Natural killer cell (primary cell): ENCODE data around the gene GIPC2. TPM values are rescaled to one million over a fixed set of nuclear protein-coding genes. Genes with fewer than 3 reads are reported as not detected.

Experiments
- ATAC-seq, 3 donors: fragments of 150-1000 bp in 2 of 3; fragments of 200-7000 bp in 1 of 3; cut with Tn5 transposase; 1 replicate in 1 of 3; 2 replicates in 2 of 3; pipeline ENCODE4 v1.10.0; 2021; ENCODE audit warnings: mild to moderate bottlenecking in 2 of 3, moderate library complexity in 2 of 3
- DNase-seq, 2 donors: peaks; one replicate each; pipeline versions ENCODE4 v3.0.0 to v3.0.0-alpha.2; 2013 to 2021; ENCODE audit warnings: mixed read lengths in 1 of 2
- H3K27ac ChIP-seq: one replicate; pipeline ENCODE4 v1.5.1; 2013; ENCODE audit warnings: mild to moderate bottlenecking, low read length
- H3K27me3 ChIP-seq: one replicate; pipeline ENCODE4 v1.6.1; 2013; ENCODE audit warnings: low read length; ENCODE audit not compliant: control insufficient read depth, insufficient read depth
- H3K36me3 ChIP-seq: one replicate; pipeline ENCODE4 v1.6.1; 2013; ENCODE audit warnings: low read length; ENCODE audit not compliant: control insufficient read depth, insufficient read depth
- H3K4me1 ChIP-seq: one replicate; pipeline ENCODE4 v1.6.1; 2013; ENCODE audit warnings: low read length; ENCODE audit not compliant: control insufficient read depth, insufficient read depth
- H3K4me3 ChIP-seq: one replicate; pipeline ENCODE4 v1.5.1; 2013; ENCODE audit warnings: low read length
- H3K9me3 ChIP-seq: one replicate; pipeline ENCODE4 v1.6.1; 2013; ENCODE audit warnings: low read length; ENCODE audit not compliant: control insufficient read depth, insufficient read depth
- H3K27ac Mint-ChIP-seq, 2 donors: one replicate each; pipeline ENCODE4 v1.8.0; 2022; ENCODE audit warnings: mild to moderate bottlenecking in 2 of 2, mixed read lengths in 2 of 2, moderate library complexity in 1 of 2
- H3K27me3 Mint-ChIP-seq, 2 donors: one replicate each; pipeline ENCODE4 v1.8.0; 2022; ENCODE audit warnings: low read depth in 2 of 2, mixed read lengths in 2 of 2
- H3K36me3 Mint-ChIP-seq: one replicate; pipeline ENCODE4 v1.8.0; 2022; ENCODE audit warnings: mixed read lengths
- H3K4me1 Mint-ChIP-seq, 2 donors: one replicate each; pipeline ENCODE4 v1.8.0; 2022; ENCODE audit warnings: mixed read lengths in 2 of 2
- H3K4me3 Mint-ChIP-seq: one replicate; pipeline ENCODE4 v1.8.0; 2022; ENCODE audit warnings: mild to moderate bottlenecking, moderate library complexity, mixed read lengths
- H3K9me3 Mint-ChIP-seq, 2 donors: one replicate each; pipeline ENCODE4 v1.8.0; 2022; ENCODE audit warnings: mixed read lengths in 2 of 2
- CTCF ChIP-seq: fragments of 200-600 bp; IDR thresholded peaks from one replicate; pipeline ENCODE4 v1.8.0; 2022; ENCODE audit warnings: antibody characterized with exemption
- WGBS: methylation state at CpG from one replicate; pipeline ENCODE4 v1.1.7; 2013; ENCODE audit warnings: missing lambda C conversion rate; ENCODE audit not compliant: insufficient coverage; 5-methylcytosine and 5-hydroxymethylcytosine counted together
- intact Hi-C: fragments of 100-400 bp; cut with micrococcal nuclease; formaldehyde crosslinking; loops from one replicate; pipeline ENCODE4 v1.14.2; 2022
- total RNA-seq, 4 donors: library from RNA; stranded (reverse); fragments of 120-200 nt in 1 of 4; gene quantifications; one replicate each; pipeline versions ENCODE4 v1.2.3 to v1.2.4, GENCODE V29; 2013 to 2022

GIPC2 gene
- total RNA-seq, 3 donors from 2014 or later (not counting 1 experiment from before 2014, with no cell fraction given): not detected

- no peaks in the 10 kb centered on the region for H3K36me3 ChIP-seq
- no peak for ATAC-seq
- H3K4me3 ChIP-seq: no peak overlapping the region
- H3K27ac ChIP-seq: no peak overlapping the region
- WGBS: 59% methylated on average over 3 of the region's 3 CpGs
- H3K27me3 ChIP-seq: no peaks in the 10 kb centered on the region
- no peak for DNase-seq
- no peaks in the 10 kb centered on the region for H3K4me1 ChIP-seq
- TF ChIP-seq CTCF: no peak
- peaks cover 0 to 10% of the 10 kb centered on the region in 2 donors for H3K27me3 Mint-ChIP-seq
- H3K36me3 Mint-ChIP-seq: no peaks in the 10 kb centered on the region
- H3K27ac Mint-ChIP-seq: no peak overlapping the region
- no peaks in the 10 kb centered on the region for H3K9me3 Mint-ChIP-seq
- H3K4me3 Mint-ChIP-seq: no peak overlapping the region
- intact Hi-C loops: no loop called here
- H3K9me3 ChIP-seq: no peaks in the 10 kb centered on the region
- no peaks in the 10 kb centered on the region for H3K4me1 Mint-ChIP-seq
These were observed 132.0 kb downstream of the GIPC2 start for GRCh38 chr1:78177708-78178270.

DNA sequence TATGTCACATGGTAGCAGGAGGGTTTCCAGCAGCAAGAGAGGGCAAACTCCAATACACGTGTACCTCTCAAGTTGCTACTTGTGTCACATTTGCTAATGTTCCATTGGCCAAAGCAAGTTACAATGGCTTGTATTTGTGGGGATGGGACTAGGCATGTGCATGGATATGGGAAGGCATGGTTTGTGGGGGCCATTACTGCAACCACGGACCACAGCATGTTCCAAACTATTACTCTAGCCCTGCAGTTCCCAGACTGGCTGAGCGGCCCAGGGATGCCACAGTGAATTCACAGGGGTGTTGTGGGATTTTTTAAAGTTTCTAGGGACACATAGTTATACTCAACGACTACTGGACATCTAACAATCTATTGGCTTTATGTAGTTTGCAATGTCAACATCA lies 133.1 kb downstream of the GIPC2 start:
- H3K4me1 ChIP-seq: no peaks in the 10 kb centered on the region

GRCh38 chr1:78184460-78185072 lies 138.8 kb downstream of the GIPC2 start:
- no peaks in the 10 kb centered on the region for H3K4me1 Mint-ChIP-seq
- H3K27me3 Mint-ChIP-seq: peaks cover 0 to 10% of the 10 kb centered on the region in 2 donors
- Histone ChIP-seq H3K27me3 (no peaks in the 10 kb centered on the region), H3K9me3 (no peaks in the 10 kb centered on the region), H3K27ac (no peak overlapping the region), H3K4me3 (no peak overlapping the region), H3K36me3 (no peaks in the 10 kb centered on the region), H3K4me1 (no peaks in the 10 kb centered on the region)
- no peak overlapping the region for H3K27ac Mint-ChIP-seq
- no peaks in the 10 kb centered on the region for H3K36me3 Mint-ChIP-seq
- TF ChIP-seq CTCF: no peak
- 80% methylated on average over 1 of the region's 3 CpGs for WGBS
- H3K4me3 Mint-ChIP-seq: no peak overlapping the region
- no peak for ATAC-seq
- DNase-seq: no peak
- H3K9me3 Mint-ChIP-seq: peaks cover 2% of the 10 kb centered on the region in 2 donors
- intact Hi-C loops: no loop called here

More for the DNA sequence above, 133.1 kb downstream of the GIPC2 start:
- DNase-seq (no peak), ATAC-seq (no peak)
- no peak for TF ChIP-seq CTCF
- Mint-ChIP-seq H3K27me3 (peaks cover 0 to 10% of the 10 kb centered on the region in 2 donors), H3K4me3 (no peak overlapping the region), H3K27ac (no peak overlapping the region), H3K36me3 (no peaks in the 10 kb centered on the region), H3K4me1 (no peaks in the 10 kb centered on the region), H3K9me3 (no peaks in the 10 kb centered on the region)
- Histone ChIP-seq H3K4me3 (no peak overlapping the region), H3K9me3 (no peaks in the 10 kb centered on the region), H3K36me3 (no peaks in the 10 kb centered on the region), H3K27me3 (no peaks in the 10 kb centered on the region), H3K27ac (no peak overlapping the region)
- 96% methylated on average over 3 of the region's 4 CpGs for WGBS
- intact Hi-C loops: no loop called here

Other genes with a start within 250 kb of the GIPC2 start
- gene NEXN, start 157.3 kb upstream of the GIPC2 start, total RNA-seq: 1 to 10 TPM in 2 of 3 donors, under 1 TPM in 1; 0.85 to 1.4 (median 1.1) TPM
- 100 to 1,000 TPM; 247 to 285 (median 249) TPM for gene FUBP1, start 66.9 kb upstream of the GIPC2 start, total RNA-seq
- 10 to 100 TPM; 26.8 to 30.7 (median 28.2) TPM for gene DNAJB4, start 41.0 kb upstream of the GIPC2 start, total RNA-seq